ENCODE data around the gene PBX1.

DNA sequence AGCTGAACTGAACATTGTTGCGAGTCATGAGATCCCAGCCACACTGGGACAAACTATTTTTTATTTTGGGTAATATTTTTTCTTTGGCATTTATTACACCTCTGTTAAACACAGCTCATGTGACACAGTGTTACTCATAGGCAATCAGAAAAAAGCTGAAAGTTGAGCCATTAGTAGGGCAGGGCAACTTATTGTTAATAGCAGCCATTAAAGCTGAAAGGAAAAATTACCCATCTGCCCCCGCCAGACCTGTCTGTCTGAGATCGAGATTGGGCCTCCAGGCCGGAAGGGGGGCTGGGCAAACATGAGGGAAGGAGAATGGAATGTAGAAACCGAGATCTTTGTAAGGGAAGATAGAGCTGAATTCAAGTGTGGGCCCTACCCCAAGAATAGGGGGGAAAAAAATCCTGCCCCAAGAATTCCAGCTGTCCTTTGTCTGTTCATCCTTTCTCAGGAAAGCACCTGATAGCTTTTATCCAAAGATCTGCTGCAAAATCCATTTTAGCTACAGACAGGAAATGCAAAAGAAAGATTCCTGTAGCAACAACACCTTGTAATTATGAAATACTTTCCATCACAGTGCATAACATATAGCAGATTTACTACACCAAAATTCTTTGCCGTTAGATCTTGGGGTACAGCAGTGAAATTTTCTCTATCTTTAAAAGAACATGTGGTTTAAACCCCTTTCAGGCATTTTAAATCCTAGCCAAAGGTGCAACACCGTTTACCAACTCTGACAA is 212.8 kb downstream of the PBX1 start:
- TF ChIP-seq, protein P1, sequence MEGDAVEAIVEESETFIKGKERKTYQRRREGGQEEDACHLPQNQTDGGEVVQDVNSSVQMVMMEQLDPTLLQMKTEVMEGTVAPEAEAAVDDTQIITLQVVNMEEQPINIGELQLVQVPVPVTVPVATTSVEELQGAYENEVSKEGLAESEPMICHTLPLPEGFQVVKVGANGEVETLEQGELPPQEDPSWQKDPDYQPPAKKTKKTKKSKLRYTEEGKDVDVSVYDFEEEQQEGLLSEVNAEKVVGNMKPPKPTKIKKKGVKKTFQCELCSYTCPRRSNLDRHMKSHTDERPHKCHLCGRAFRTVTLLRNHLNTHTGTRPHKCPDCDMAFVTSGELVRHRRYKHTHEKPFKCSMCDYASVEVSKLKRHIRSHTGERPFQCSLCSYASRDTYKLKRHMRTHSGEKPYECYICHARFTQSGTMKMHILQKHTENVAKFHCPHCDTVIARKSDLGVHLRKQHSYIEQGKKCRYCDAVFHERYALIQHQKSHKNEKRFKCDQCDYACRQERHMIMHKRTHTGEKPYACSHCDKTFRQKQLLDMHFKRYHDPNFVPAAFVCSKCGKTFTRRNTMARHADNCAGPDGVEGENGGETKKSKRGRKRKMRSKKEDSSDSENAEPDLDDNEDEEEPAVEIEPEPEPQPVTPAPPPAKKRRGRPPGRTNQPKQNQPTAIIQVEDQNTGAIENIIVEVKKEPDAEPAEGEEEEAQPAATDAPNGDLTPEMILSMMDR (IDR thresholded peaks at IDR 0.05; ENCODE audit: poor library complexity): no peak
- no peak for TF ChIP-seq EZH2phosphoT487 (IDR thresholded peaks at IDR 0.05; ENCODE audit: low read depth, severe bottlenecking, unreplicated experiment)
